Erythroblast (primary cell): ENCODE results near the gene SMIM11.
"Not testable (repeated sequence)": the region's sequence is repeated elsewhere in the genome, so short reads cannot be mapped to it uniquely, and the experiment has no call there.

Experiments
- GATA1 ChIP-seq: IDR thresholded peaks from 2 replicates; pipeline ENCODE4 v1.6.1; 2011; ENCODE audit warnings: low read depth, mild to moderate bottlenecking, control low read depth, low read length, moderate library complexity
- POLR2A ChIP-seq: IDR thresholded peaks from 2 replicates; pipeline ENCODE4 v1.6.1; 2011; ENCODE audit warnings: mild to moderate bottlenecking, low read length

DNA sequence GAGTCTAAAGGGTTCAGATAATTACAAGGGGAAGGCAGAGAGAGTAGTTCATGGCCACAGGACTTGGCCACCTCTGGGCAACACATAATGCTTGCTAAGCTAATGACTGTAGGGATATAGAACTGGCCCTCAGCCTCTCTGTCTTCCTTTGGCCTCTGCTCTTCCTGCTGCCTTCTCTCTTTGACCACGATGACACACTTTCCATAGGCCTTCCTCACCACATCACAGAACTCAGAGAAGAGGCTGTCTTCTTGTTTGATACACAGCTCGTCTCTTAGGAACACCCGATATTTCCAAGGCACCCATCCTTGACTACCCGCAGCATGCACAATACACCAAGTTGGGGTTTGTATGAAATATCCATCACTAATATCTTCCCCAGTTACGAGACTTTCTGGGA lies 25.2 kb downstream of the SMIM11 start:
- not testable (repeated sequence) for TF ChIP-seq POLR2A, GATA1
